Neural crest cell (in vitro differentiated cells): Measurements from ENCODE around the gene CNDP1. TPM values are rescaled to one million over a fixed set of nuclear protein-coding genes. Genes with fewer than 3 reads are reported as not detected.

Experiments used
- DNase-seq: peaks from one replicate; pipeline ENCODE4 v3.0.0; 2021; ENCODE audit warnings: low read depth, mixed read lengths, low spot score
- H3K27ac Mint-ChIP-seq: one replicate; pipeline ENCODE4 v1.8.0; 2021; ENCODE audit warnings: mild to moderate bottlenecking, mixed read lengths; ENCODE audit not compliant: unreplicated experiment
- H3K27me3 Mint-ChIP-seq: 2 replicates; pipeline ENCODE4 v1.8.0; 2021; ENCODE audit warnings: low read depth, mild to moderate bottlenecking, mixed read lengths
- H3K36me3 Mint-ChIP-seq: 2 replicates; pipeline ENCODE4 v1.8.0; 2021; ENCODE audit warnings: low read depth, mild to moderate bottlenecking, mixed read lengths
- H3K4me1 Mint-ChIP-seq: 2 replicates; pipeline ENCODE4 v1.8.0; 2021; ENCODE audit warnings: mixed read lengths
- H3K4me3 Mint-ChIP-seq: one replicate; pipeline ENCODE4 v1.8.0; 2021; ENCODE audit warnings: mild to moderate bottlenecking, mixed read lengths
- H3K9me3 Mint-ChIP-seq: 2 replicates; pipeline ENCODE4 v1.8.0; 2021; ENCODE audit warnings: mixed read lengths
- CTCF ChIP-seq: fragments of 200-600 bp; sonication (generic); conservative IDR thresholded peaks from 2 replicates; pipeline ENCODE4 v1.5.0; 2021; ENCODE audit warnings: antibody characterized with exemption, mild to moderate bottlenecking
- total RNA-seq: library from RNA; stranded (reverse); gene quantifications from 2 replicates; pipeline ENCODE4 v1.2.1, GENCODE V29; 2021

CNDP1 gene
- total RNA-seq, 1 donor from 2014 or later: 0.56 TPM

- no peaks in the 10 kb centered on the region for H3K9me3 Mint-ChIP-seq
- no peaks in the 10 kb centered on the region for H3K27me3 Mint-ChIP-seq
- H3K36me3 Mint-ChIP-seq: peaks cover 8% of the 10 kb centered on the region
- H3K27ac Mint-ChIP-seq: no peak overlapping the region
- no peak for DNase-seq
- peaks cover 13% of the 10 kb centered on the region for H3K4me1 Mint-ChIP-seq
- no peak for TF ChIP-seq CTCF
- no peak overlapping the region for H3K4me3 Mint-ChIP-seq
Measured at GRCh38 chr18:74529811-74530583, 4.3 kb upstream of the CNDP1 start.

- Mint-ChIP-seq H3K27ac (no peak overlapping the region), H3K4me1 (peaks cover 13% of the 10 kb centered on the region), H3K27me3 (no peaks in the 10 kb centered on the region), H3K36me3 (peaks cover 5% of the 10 kb centered on the region), H3K4me3 (no peak overlapping the region), H3K9me3 (no peaks in the 10 kb centered on the region)
- DNase-seq: no peak
- TF ChIP-seq CTCF: no peak
Measured at GRCh38 chr18:74530584-74530862, 3.8 kb upstream of the CNDP1 start.

GRCh38 chr18:74531043-74531442 is 3.3 kb upstream of the CNDP1 start:
- no peak for DNase-seq
- H3K9me3 Mint-ChIP-seq: no peaks in the 10 kb centered on the region
- peaks cover 6% of the 10 kb centered on the region for H3K36me3 Mint-ChIP-seq
- H3K4me3 Mint-ChIP-seq: no peak overlapping the region
- no peaks in the 10 kb centered on the region for H3K27me3 Mint-ChIP-seq
- no peak for TF ChIP-seq CTCF
- peaks cover 13% of the 10 kb centered on the region for H3K4me1 Mint-ChIP-seq
- H3K27ac Mint-ChIP-seq: no peak overlapping the region

- Mint-ChIP-seq H3K4me1 (peaks cover 13% of the 10 kb centered on the region), H3K9me3 (peaks cover 5% of the 10 kb centered on the region), H3K36me3 (peaks cover 4% of the 10 kb centered on the region), H3K27me3 (no peaks in the 10 kb centered on the region), H3K27ac (no peak overlapping the region), H3K4me3 (no peak overlapping the region)
- no peak for DNase-seq
- no peak for TF ChIP-seq CTCF
Measured at GRCh38 chr18:74532511-74533025, 1.7 kb upstream of the CNDP1 start.

GRCh38 chr18:74533666-74534065 is 634 bp upstream of the CNDP1 start:
- TF ChIP-seq CTCF: no peak
- DNase-seq: no peak
- peaks cover 12% of the 10 kb centered on the region for H3K4me1 Mint-ChIP-seq
- no peak overlapping the region for H3K27ac Mint-ChIP-seq
- peaks cover 4% of the 10 kb centered on the region for H3K36me3 Mint-ChIP-seq
- no peaks in the 10 kb centered on the region for H3K27me3 Mint-ChIP-seq
- peaks cover 5% of the 10 kb centered on the region for H3K9me3 Mint-ChIP-seq
- H3K4me3 Mint-ChIP-seq: no peak overlapping the region
